HUES64 (cell line): ENCODE measurements around the gene UGT1A8.

Experiments
- H3K27ac ChIP-seq: 2 replicates; pipeline ENCODE4 v1.7.0; 2013; ENCODE audit warnings: low read depth, low read length, inconsistent platforms
- H3K27me3 ChIP-seq: 2 replicates; pipeline ENCODE4 v1.6.1; 2013; ENCODE audit warnings: mild to moderate bottlenecking, low read length; ENCODE audit not compliant: insufficient read depth
- H3K36me3 ChIP-seq: 2 replicates; pipeline ENCODE4 v1.6.1; 2013; ENCODE audit warnings: mild to moderate bottlenecking, low read length; ENCODE audit not compliant: insufficient read depth
- H3K4me1 ChIP-seq: 2 replicates; pipeline ENCODE4 v1.6.1; 2013; ENCODE audit warnings: mild to moderate bottlenecking, low read length, moderate library complexity; ENCODE audit not compliant: insufficient read depth
- H3K4me3 ChIP-seq: 2 replicates; pipeline ENCODE4 v1.5.1; 2013; ENCODE audit warnings: mild to moderate bottlenecking, low read length, moderate library complexity
- H3K9ac ChIP-seq: 2 replicates; pipeline ENCODE4 v1.6.1; 2013; ENCODE audit warnings: mild to moderate bottlenecking, low read depth, low read length
- H3K9me3 ChIP-seq: 2 replicates; pipeline ENCODE4 v1.6.1; 2013; ENCODE audit warnings: low read depth, low read length; ENCODE audit not compliant: insufficient read depth
- WGBS: fragments of 150-250, 120-280 bp; methylation state at CpG from one replicate; pipeline ENCODE4 v1.1.7; 2013; ENCODE audit warnings: missing lambda C conversion rate; 5-methylcytosine and 5-hydroxymethylcytosine counted together

Gene UGT1A8

DNA sequence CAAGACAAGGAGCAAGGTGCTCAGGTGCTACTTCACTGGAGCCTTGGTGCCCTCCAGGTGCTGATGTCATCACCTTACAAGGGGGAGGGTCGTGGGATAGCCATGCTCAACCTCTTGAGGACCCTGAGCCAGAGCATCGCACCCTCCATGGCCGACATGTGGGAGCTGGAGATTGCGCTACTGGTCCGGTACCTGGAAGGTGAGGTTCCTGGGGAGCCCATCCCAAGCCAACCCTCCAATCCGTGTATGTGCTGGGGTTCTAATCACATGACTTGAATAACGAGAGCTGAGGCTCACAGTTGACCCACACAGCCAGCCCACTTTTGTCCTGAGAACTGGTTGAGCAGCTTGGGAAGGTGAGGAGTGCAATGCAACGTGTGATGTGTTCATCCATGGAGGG lies 186.6 kb downstream of the UGT1A8 start:
- Histone ChIP-seq H3K36me3 (no peaks in the 10 kb centered on the region), H3K9me3 (no peaks in the 10 kb centered on the region), H3K4me1 (no peaks in the 10 kb centered on the region), H3K27me3 (no peaks in the 10 kb centered on the region), H3K27ac (no peak overlapping the region), H3K4me3 (no peak overlapping the region), H3K9ac (no peak overlapping the region)
- WGBS: 77% methylated on average over 8 of the region's 8 CpGs

DNA sequence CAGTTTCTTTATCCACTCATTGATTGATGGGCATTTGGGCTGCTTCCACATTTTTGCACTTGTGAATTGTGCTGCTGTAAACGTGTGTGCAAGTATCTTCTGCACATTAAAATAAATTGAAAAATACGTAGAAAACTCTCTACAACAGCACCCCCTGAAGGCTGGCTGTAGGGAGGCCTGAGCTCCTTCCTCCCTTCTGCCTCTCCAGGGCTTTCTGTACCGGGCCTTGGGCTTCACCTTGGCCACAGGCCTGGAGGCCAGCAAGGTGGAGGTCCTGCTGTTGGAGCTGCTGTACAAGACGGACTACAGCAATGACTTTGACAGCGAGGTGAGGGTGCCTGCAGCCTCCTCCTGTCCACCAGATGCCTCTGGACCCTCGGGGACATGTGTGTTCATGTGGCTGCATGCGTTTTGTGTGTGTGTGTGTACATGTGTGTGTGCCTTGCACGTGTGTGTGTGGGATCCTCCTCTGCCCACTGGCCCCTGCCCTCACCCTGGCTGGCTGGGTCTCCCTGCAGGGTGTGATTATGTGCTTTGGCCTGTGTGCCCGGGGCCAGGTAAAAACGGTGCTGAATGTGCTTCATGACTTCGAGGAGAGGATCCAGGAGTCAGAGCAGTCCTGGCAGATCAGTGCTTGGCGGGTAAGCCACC lies 189.9 kb downstream of the UGT1A8 start:
- Histone ChIP-seq H3K36me3 (no peaks in the 10 kb centered on the region), H3K4me3 (no peak overlapping the region), H3K4me1 (no peaks in the 10 kb centered on the region), H3K27ac (no peak overlapping the region), H3K27me3 (no peaks in the 10 kb centered on the region), H3K9me3 (no peaks in the 10 kb centered on the region), H3K9ac (no peak overlapping the region)
- WGBS: 90% methylated on average over 12 of the region's 12 CpGs

DNA sequence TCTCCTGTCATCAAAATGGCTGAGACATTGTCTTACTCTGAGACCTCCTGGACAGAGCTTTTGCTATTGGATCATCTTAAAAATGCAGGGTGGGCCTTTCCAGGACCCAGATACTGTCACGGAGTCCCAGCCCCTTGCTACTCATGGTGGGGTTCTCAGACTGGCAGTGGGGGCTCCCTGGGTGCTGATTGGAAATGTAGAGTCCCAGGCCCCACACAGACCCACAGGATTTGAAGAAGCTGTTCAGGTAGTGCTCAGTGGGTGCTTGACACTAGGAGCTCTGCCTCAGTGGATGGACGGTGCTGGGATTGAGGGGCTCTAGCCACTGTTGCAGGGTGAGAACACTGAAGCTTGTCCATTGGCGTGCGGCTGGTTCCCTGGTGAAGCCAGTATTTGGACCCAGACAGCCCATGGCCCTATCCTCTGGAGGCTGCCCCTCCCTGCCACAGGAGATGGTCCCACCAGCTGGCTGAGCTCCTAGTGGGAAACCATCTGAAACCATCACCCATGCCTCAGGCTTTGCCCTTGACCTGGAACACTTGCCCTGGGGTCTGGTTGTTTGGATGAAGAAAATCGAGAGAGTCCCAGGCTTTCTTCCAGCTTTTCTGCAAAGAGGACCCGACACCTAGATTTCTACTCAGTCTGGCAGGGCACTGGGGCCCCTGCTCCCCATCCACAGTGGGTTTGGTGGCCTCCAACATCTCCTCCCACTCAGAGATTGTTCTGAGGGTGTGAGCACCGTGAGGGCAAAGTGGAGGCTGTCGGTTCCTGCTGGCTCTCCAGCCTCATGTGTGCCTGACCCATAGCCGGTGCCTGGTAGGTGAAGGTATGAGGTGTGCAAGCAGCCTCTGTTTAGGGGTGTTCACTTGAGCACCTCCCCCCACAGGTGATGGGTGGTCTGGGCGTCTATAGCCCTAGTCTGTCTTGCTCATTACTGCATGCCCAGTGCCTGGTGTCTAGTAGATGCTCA lies 190.8 kb downstream of the UGT1A8 start:
- WGBS: 87% methylated on average over 10 of the region's 10 CpGs
- H3K4me1 ChIP-seq: no peaks in the 10 kb centered on the region
- no peak overlapping the region for H3K27ac ChIP-seq
- H3K4me3 ChIP-seq: no peak overlapping the region
- no peaks in the 10 kb centered on the region for H3K9me3 ChIP-seq
- no peak overlapping the region for H3K9ac ChIP-seq
- no peaks in the 10 kb centered on the region for H3K36me3 ChIP-seq
- H3K27me3 ChIP-seq: no peaks in the 10 kb centered on the region

DNA sequence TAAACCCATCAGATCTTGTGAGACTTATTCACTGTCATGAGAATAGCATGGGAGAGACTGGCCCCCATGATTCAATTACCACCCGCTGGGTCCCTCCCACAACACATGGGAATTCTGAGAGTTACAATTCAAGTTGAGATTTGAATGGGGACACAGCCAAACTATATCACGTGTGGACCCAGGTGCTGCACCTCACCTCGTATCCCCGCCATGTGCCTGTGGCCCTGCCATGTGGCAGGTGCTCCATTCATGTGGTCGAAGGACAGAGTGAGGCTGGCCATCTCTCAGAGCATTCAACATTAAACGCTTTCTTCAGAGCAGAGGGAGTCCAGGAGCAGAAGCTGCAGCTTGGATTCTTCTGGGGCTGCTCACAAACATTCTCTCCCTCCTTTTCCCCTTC lies 193.0 kb downstream of the UGT1A8 start:
- no peaks in the 10 kb centered on the region for H3K9me3 ChIP-seq
- no peak overlapping the region for H3K27ac ChIP-seq
- no peaks in the 10 kb centered on the region for H3K27me3 ChIP-seq
- WGBS: 90% methylated on average over 6 of the region's 6 CpGs
- H3K4me3 ChIP-seq: no peak overlapping the region
- H3K9ac ChIP-seq: no peak overlapping the region
- no peaks in the 10 kb centered on the region for H3K4me1 ChIP-seq
- no peaks in the 10 kb centered on the region for H3K36me3 ChIP-seq

DNA sequence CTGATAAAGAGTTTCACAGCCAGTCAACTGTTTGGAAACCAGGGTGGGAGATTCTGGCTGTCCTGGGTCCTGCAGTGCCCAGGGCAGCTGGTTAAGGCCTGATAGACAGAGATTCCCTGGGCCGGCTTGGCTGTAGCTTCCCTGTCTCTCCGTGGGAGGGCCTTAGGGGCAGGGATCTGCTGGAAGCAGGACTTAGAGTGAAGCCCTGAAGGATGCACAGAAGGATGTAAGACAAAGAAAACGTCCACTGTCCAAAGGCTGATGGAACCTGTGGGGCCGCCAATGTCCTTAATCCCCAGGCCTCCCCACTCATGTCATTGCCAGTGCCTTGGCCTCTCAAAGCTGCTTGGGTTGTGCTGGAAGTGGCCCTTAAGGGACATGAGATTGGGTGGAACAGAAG lies 193.7 kb downstream of the UGT1A8 start:
- H3K27ac ChIP-seq: no peak overlapping the region
- no peak overlapping the region for H3K4me3 ChIP-seq
- no peaks in the 10 kb centered on the region for H3K27me3 ChIP-seq
- no peaks in the 10 kb centered on the region for H3K4me1 ChIP-seq
- no peaks in the 10 kb centered on the region for H3K9me3 ChIP-seq
- H3K36me3 ChIP-seq: no peaks in the 10 kb centered on the region
- no peak overlapping the region for H3K9ac ChIP-seq
- 87% methylated on average over 4 of the region's 4 CpGs for WGBS

DNA sequence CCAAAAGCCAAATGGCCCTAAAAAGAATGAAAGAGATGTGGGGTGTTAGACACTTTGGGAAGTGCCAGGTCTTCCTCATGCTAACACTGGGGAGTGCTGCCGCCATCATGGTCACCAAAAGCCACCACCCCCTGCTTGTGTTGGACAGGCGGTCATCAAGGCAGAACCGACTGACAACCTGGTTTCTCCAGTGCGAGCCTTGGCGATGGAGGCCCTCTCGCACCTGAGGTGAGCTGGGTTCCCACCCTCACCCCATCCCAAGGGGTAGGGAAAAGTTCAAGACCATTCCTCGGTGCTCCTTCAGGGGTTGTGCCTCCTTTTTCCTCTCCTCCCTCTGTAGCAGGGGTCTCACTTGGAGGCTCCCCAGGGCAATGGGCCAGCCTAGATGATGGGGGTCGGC lies 194.3 kb downstream of the UGT1A8 start:
- Histone ChIP-seq H3K27me3 (no peaks in the 10 kb centered on the region), H3K4me3 (no peak overlapping the region), H3K4me1 (no peaks in the 10 kb centered on the region), H3K36me3 (no peaks in the 10 kb centered on the region), H3K9ac (no peak overlapping the region), H3K27ac (no peak overlapping the region), H3K9me3 (no peaks in the 10 kb centered on the region)
- 94% methylated on average over 8 of the region's 8 CpGs for WGBS

DNA sequence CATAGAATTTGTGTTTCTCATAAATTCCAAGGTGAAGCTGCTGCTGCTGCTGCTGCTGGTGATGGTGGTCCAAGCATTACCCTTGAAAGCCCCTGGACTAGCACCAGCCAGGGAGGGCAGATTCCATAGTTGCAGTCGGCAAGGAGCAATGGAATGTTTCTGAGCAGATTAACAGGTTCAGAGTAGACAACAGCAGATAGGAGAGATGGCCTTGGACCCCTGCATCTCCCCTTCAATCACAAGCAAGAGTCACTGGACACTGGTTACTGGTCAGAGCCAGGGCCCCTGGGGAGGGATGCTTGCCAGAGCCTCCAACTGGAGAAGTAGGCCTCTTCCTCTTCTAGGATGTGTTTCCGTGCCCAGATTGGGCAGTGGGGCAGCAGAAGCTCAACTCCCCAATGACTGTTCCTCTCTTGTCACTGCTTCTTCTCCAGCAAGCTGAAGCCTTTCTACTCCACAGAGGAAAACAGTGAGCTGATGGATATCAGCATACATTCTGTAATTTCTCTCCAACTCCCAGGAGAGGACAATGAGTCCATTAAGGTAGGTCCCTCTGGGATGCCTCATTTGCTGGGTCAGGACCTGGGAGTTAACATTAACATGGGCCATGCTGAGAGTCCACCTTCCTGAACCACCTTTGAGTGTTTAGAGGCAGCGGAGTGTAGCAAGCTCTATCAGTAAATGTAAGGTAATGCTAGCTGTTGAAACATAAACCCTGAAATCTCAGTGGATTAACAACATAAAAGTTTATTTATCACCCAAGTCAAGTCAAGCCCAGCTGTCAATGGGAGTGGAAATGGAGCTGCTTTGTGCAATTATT lies 196.0 kb downstream of the UGT1A8 start:
- Histone ChIP-seq H3K4me3 (no peak overlapping the region), H3K4me1 (no peaks in the 10 kb centered on the region), H3K27me3 (no peaks in the 10 kb centered on the region), H3K36me3 (no peaks in the 10 kb centered on the region), H3K9me3 (no peaks in the 10 kb centered on the region), H3K9ac (no peak overlapping the region), H3K27ac (no peak overlapping the region)
- WGBS: 84% methylated on average over 3 of the region's 3 CpGs

DNA sequence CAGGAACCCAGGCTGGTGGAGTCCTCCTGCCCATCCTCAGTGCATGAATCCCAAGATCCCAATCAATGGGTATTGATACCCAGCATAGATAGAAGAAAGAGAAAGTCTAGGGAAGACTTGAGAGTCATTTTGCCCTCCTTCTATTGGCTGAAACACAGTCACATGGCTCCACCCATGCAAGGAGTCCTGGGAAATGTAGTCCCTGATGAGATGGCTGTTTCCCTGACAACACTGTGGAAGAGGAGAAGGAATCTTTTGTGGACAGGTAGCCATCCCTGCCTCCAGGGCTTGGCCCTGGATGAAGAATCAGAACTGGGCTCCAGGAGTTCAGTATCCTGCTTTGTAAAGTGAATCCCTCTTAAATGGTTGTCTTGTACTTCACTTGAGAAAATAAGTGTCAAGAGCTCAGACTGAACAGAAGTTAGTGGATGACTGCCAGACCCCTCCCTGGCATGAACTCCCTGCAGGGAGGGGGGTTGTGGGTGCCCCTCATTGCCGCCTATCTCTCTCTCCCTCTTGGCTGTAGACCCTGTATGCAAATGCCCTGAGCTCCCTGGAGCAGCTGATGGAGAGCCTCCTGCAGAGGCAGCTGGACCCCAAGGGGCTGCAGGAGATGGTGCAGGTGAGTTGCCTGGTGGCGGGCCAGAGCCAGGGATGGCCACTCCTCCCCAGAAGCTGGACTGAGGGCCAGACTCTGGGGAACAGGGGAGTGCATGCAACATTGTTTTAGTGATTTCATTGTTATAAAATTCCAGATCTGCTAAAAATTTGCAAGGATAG lies 196.8 kb downstream of the UGT1A8 start:
- H3K27ac ChIP-seq: no peak overlapping the region
- no peaks in the 10 kb centered on the region for H3K4me1 ChIP-seq
- no peaks in the 10 kb centered on the region for H3K27me3 ChIP-seq
- H3K9ac ChIP-seq: no peak overlapping the region
- WGBS: 85% methylated on average over 2 of the region's 2 CpGs
- no peak overlapping the region for H3K4me3 ChIP-seq
- no peaks in the 10 kb centered on the region for H3K36me3 ChIP-seq
- H3K9me3 ChIP-seq: no peaks in the 10 kb centered on the region

DNA sequence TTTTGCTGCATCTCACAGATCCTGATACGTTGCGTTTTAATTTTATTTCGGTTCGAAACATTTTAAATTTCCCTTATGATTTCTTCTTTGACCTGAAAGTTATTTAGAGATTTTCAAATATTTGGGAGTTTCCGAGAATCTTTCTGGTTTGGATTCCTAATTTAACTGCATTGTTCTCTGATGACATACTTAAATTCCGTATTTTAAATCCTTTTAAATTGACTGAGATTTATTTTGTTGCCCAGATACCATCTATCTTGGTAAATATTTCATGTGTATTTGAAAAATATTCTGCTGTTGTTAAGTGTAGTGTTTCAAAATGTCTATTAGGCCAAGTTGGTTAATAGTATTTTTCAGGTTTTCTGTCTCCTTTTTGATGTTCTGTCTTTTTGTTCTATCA lies 198.4 kb downstream of the UGT1A8 start:
- no peak overlapping the region for H3K27ac ChIP-seq
- no peaks in the 10 kb centered on the region for H3K36me3 ChIP-seq
- H3K4me1 ChIP-seq: no peaks in the 10 kb centered on the region
- 83% methylated on average over 5 of the region's 6 CpGs for WGBS
- H3K9me3 ChIP-seq: no peaks in the 10 kb centered on the region
- no peaks in the 10 kb centered on the region for H3K27me3 ChIP-seq
- H3K9ac ChIP-seq: no peak overlapping the region
- no peak overlapping the region for H3K4me3 ChIP-seq

DNA sequence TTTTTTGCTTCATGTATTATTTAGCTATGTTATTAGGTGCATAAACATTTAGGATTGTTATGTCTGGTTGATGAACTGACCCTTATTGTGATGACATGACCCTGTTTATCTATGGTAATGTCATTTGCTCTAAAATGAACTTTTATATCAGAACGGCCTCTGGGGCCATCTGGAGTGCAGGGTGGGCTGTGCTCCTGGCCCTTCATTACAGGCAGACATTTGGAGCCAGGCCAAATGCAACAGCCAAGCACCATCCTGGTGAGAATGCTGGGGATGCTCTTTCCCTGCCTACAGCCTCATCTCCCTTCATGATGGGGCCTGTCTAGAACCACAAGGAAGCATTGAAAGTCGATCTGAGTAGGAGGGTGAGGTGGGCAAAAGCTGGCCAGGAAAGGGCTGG lies 198.9 kb downstream of the UGT1A8 start:
- 89% methylated on average over 2 of the region's 2 CpGs for WGBS
- no peaks in the 10 kb centered on the region for H3K27me3 ChIP-seq

More for the DNA sequence above, 198.9 kb downstream of the UGT1A8 start:
- Histone ChIP-seq H3K9me3 (no peaks in the 10 kb centered on the region), H3K27ac (no peak overlapping the region), H3K4me1 (no peaks in the 10 kb centered on the region), H3K4me3 (no peak overlapping the region), H3K9ac (no peak overlapping the region), H3K36me3 (no peaks in the 10 kb centered on the region)
